Mesothelial cell of epicardium (in vitro differentiated cells): Measurements from ENCODE around the gene CD1D. TPM values are rescaled to one million over a fixed set of nuclear protein-coding genes. Genes with fewer than 3 reads are reported as not detected.

Source experiments
- DNase-seq, 2 experiments: peaks; one replicate each; pipeline ENCODE4 v3.0.0; 2021; ENCODE audit warnings: low spot score in 2 of 2; ENCODE audit not compliant: unreplicated experiment in 2 of 2
- H3K27ac Mint-ChIP-seq: 2 replicates; pipeline ENCODE4 v1.8.0; 2021; ENCODE audit warnings: mixed read lengths
- H3K27me3 Mint-ChIP-seq: 2 replicates; pipeline ENCODE4 v1.8.0; 2021; ENCODE audit warnings: low read depth, mixed read lengths
- H3K36me3 Mint-ChIP-seq: 2 replicates; pipeline ENCODE4 v1.8.0; 2021; ENCODE audit warnings: mixed read lengths
- H3K4me1 Mint-ChIP-seq: 2 replicates; pipeline ENCODE4 v1.8.0; 2021; ENCODE audit warnings: mixed read lengths
- H3K4me3 Mint-ChIP-seq: 2 replicates; pipeline ENCODE4 v1.8.0; 2021; ENCODE audit warnings: mild to moderate bottlenecking, moderate library complexity, mixed read lengths
- H3K9me3 Mint-ChIP-seq: 2 replicates; pipeline ENCODE4 v1.8.0; 2021; ENCODE audit warnings: mixed read lengths
- CTCF ChIP-seq: fragments of 200-600 bp; sonication (generic); IDR thresholded peaks from one replicate; pipeline ENCODE4 v1.5.0; 2021; ENCODE audit warnings: antibody characterized with exemption; ENCODE audit not compliant: unreplicated experiment
- total RNA-seq: library from RNA; stranded (reverse); gene quantifications from 3 replicates; pipeline ENCODE4 v1.2.1, GENCODE V29; 2021

The CD1D gene
- total RNA-seq, 1 donor from 2014 or later = 2.8 TPM

GRCh38 chr1:158227904-158228623, 47.4 kb downstream of the CD1D start:
- Mint-ChIP-seq H3K36me3 (no peaks in the 10 kb centered on the region), H3K27me3 (no peaks in the 10 kb centered on the region), H3K4me1 (no peaks in the 10 kb centered on the region), H3K27ac (no peak overlapping the region), H3K4me3 (no peak overlapping the region), H3K9me3 (peaks cover 36% of the 10 kb centered on the region)
- TF ChIP-seq CTCF = no peak
- no peak for DNase-seq

Other genes starting within 250 kb of the CD1D start
- gene KIRREL1, start 187.2 kb upstream of the CD1D start, total RNA-seq = 178 to 189 TPM (median 180 TPM) in 3 replicates
- 0.09 TPM in 1 of 3 replicates, not detected in the others for gene CD1A, start 73.5 kb downstream of the CD1D start, total RNA-seq
- not detected in 3 replicates for gene CD1C, start 109.0 kb downstream of the CD1D start, total RNA-seq
- not detected in 3 replicates for gene CD1B, start 150.6 kb downstream of the CD1D start, total RNA-seq
- gene CD1E, start 173.0 kb downstream of the CD1D start, total RNA-seq = not detected in 3 replicates
- gene OR10T2, start 218.6 kb downstream of the CD1D start, total RNA-seq = not detected in 3 replicates
- gene OR10K2, start 245.3 kb downstream of the CD1D start, total RNA-seq = not detected in 3 replicates